GM19463 (cell line): ENCODE measurements around the gene CYP21A2.

Experiments used
- ATAC-seq: cut with Tn5 transposase; IDR thresholded peaks from one replicate; pipeline ENCODE4 v1.9.1; 2021; ENCODE audit warnings: mild to moderate bottlenecking, moderate library complexity; ENCODE audit not compliant: unreplicated experiment

Gene CYP21A2

GRCh38 chr6:32081168-32081990 is 43.2 kb downstream of the CYP21A2 start:
- ATAC-seq: no peak

GRCh38 chr6:32082478-32082877 is 44.3 kb downstream of the CYP21A2 start:
- ATAC-seq: no peak

GRCh38 chr6:32082935-32083334 is 44.7 kb downstream of the CYP21A2 start:
- ATAC-seq: no peak

GRCh38 chr6:32083812-32084768 is 45.9 kb downstream of the CYP21A2 start:
- ATAC-seq: no peak

- ATAC-seq: no peak
Observed at GRCh38 chr6:32084780-32085179, 46.6 kb downstream of the CYP21A2 start.

- no peak for ATAC-seq
Observed at GRCh38 chr6:32085759-32086459, 47.7 kb downstream of the CYP21A2 start.

- ATAC-seq: no peak
Observed at GRCh38 chr6:32086661-32087573, 48.7 kb downstream of the CYP21A2 start.

GRCh38 chr6:32087574-32088486 is 49.6 kb downstream of the CYP21A2 start:
- no peak for ATAC-seq

- no peak for ATAC-seq
Observed at GRCh38 chr6:32088487-32089049, 50.4 kb downstream of the CYP21A2 start.

GRCh38 chr6:32089082-32089828 is 51.0 kb downstream of the CYP21A2 start:
- no peak for ATAC-seq
